ENCODE data around the gene NPL.

Gene NPL

DNA sequence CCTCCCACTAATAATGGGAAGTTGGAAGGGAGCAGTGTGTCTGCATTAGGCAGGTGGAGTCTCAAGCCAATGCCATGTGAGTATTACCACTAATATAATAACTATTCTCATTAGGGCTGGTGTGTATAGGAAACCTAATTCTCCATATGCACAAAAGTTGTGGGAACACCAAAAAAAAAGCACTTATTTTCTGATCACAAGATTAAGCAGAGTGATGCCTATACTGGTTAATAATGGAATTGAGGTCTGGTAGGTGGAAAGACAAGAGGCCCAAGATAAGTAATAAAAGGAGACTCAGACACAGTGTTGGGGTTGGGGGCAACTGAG is 7.0 kb upstream of the NPL start:
- H3K27me3 ChIP-seq (ENCODE audit: insufficient read depth, low read length, poor library complexity) = no peaks in the 10 kb centered on the region
- ATAC-seq (ENCODE audit: insufficient read depth, low read depth) (no peak), DNase-seq (no peak)
- H3K36me3 ChIP-seq (ENCODE audit: insufficient read depth, low read length) = no peaks in the 10 kb centered on the region
- no peak overlapping the region for H2AFZ ChIP-seq (ENCODE audit: low read depth, low read length)
- H4K20me1 ChIP-seq (ENCODE audit: insufficient read depth, low read length) = no peaks in the 10 kb centered on the region
- H3K79me2 ChIP-seq (ENCODE audit: insufficient read depth, low read length) = no peaks in the 10 kb centered on the region
- H3K9me3 ChIP-seq (ENCODE audit: insufficient read depth, low read length, severe bottlenecking) = no peaks in the 10 kb centered on the region
- no peak overlapping the region for H3K9ac ChIP-seq (ENCODE audit: low read depth, low read length)
- H3K4me3 ChIP-seq (ENCODE audit: low read depth in 1 of 2, low read length in 2 of 2) = no peak overlapping the region
- H3K4me2 ChIP-seq (ENCODE audit: insufficient read depth, low read length) = no peak overlapping the region
- H3K27ac ChIP-seq (ENCODE audit: low read length) = no peak overlapping the region
- TF ChIP-seq EZH2 (IDR thresholded peaks at IDR 0.05; ENCODE audit: borderline replicate concordance, low read depth, low read length, severe bottlenecking) = no peak
- TF ChIP-seq, protein P1, sequence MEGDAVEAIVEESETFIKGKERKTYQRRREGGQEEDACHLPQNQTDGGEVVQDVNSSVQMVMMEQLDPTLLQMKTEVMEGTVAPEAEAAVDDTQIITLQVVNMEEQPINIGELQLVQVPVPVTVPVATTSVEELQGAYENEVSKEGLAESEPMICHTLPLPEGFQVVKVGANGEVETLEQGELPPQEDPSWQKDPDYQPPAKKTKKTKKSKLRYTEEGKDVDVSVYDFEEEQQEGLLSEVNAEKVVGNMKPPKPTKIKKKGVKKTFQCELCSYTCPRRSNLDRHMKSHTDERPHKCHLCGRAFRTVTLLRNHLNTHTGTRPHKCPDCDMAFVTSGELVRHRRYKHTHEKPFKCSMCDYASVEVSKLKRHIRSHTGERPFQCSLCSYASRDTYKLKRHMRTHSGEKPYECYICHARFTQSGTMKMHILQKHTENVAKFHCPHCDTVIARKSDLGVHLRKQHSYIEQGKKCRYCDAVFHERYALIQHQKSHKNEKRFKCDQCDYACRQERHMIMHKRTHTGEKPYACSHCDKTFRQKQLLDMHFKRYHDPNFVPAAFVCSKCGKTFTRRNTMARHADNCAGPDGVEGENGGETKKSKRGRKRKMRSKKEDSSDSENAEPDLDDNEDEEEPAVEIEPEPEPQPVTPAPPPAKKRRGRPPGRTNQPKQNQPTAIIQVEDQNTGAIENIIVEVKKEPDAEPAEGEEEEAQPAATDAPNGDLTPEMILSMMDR (IDR thresholded peaks at IDR 0.05; ENCODE audit: borderline replicate concordance, extremely low read depth, low read length, poor library complexity, severe bottlenecking) = no peak
- peaks cover 12% of the 10 kb centered on the region for H3K4me1 ChIP-seq (ENCODE audit: insufficient read depth, low read length)

DNA sequence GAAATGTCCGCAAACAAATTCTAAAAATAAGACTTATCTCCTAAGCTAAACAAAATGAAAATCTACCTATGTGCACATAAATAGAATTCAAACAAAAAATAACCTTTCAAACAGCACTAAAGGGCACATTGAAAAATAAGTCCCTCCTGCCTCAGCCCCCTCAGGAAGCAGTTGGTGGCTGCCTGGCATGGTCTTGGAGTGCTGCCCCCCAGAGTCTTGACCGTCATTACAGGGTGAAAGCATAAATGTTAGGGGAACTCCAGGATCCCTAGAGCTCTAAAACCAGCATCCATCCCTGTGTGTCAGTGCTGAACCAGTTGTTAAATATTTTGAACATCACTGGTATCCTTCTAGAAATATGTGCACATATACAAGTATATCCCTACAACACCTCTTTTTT is 6.5 kb upstream of the NPL start:
- TF ChIP-seq, protein P1 (IDR thresholded peaks at IDR 0.05; ENCODE audit: borderline replicate concordance, extremely low read depth, low read length, poor library complexity, severe bottlenecking) = no peak
- no peak for TF ChIP-seq EZH2 (IDR thresholded peaks at IDR 0.05; ENCODE audit: borderline replicate concordance, low read depth, low read length, severe bottlenecking)
- H3K4me2 ChIP-seq (ENCODE audit: insufficient read depth, low read length) = no peak overlapping the region
- no peaks in the 10 kb centered on the region for H3K36me3 ChIP-seq (ENCODE audit: insufficient read depth, low read length)
- H3K4me3 ChIP-seq (ENCODE audit: low read depth in 1 of 2, low read length in 2 of 2) = no peak overlapping the region
- H3K27me3 ChIP-seq (ENCODE audit: insufficient read depth, low read length, poor library complexity) = no peaks in the 10 kb centered on the region
- H3K79me2 ChIP-seq (ENCODE audit: insufficient read depth, low read length) = no peaks in the 10 kb centered on the region
- DNase-seq (no peak), ATAC-seq (ENCODE audit: insufficient read depth, low read depth) (no peak)
- no peak overlapping the region for H3K9ac ChIP-seq (ENCODE audit: low read depth, low read length)
- H2AFZ ChIP-seq (ENCODE audit: low read depth, low read length) = no peak overlapping the region
- no peak overlapping the region for H3K27ac ChIP-seq (ENCODE audit: low read length)
- H4K20me1 ChIP-seq (ENCODE audit: insufficient read depth, low read length) = no peaks in the 10 kb centered on the region
- H3K9me3 ChIP-seq (ENCODE audit: insufficient read depth, low read length, severe bottlenecking) = no peaks in the 10 kb centered on the region
- H3K4me1 ChIP-seq (ENCODE audit: insufficient read depth, low read length) = peaks cover 12% of the 10 kb centered on the region

DNA sequence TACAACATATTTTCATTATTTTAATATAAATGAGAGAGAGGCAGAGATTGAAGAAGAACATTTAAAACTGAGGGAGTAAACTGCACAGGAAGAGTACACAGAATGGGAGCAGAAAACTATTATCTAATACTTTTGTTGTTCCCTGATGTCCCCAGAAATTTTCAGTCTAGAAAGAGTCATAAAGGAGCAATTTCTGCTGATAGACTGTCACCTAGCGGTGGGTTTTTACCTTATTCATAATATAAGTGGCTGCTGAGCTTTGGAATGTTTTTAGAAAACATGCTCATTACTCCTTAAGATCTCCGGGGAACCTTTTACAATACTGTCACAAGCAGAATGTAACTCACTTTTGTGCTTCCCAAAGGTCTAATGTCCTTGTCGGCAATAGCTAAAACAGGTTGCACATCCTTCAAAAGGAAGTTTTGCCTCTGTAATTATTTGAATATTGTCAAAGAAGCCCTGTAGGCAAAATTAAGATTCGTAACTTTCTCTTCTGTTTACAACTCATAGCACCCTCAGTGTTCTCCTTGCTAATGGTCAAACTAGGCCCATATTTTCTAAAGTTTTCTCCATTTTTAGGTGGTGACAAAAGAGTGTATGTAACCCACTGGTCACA is 4.9 kb upstream of the NPL start:
- no peaks in the 10 kb centered on the region for H4K20me1 ChIP-seq (ENCODE audit: insufficient read depth, low read length)
- H3K9ac ChIP-seq (ENCODE audit: low read depth, low read length) = no peak overlapping the region
- H3K27me3 ChIP-seq (ENCODE audit: insufficient read depth, low read length, poor library complexity) = peaks cover 11% of the 10 kb centered on the region
- H2AFZ ChIP-seq (ENCODE audit: low read depth, low read length) = no peak overlapping the region
- TF ChIP-seq, protein P1 (IDR thresholded peaks at IDR 0.05; ENCODE audit: borderline replicate concordance, extremely low read depth, low read length, poor library complexity, severe bottlenecking) = peak; percentile 80
- TF ChIP-seq EZH2 (IDR thresholded peaks at IDR 0.05; ENCODE audit: borderline replicate concordance, low read depth, low read length, severe bottlenecking) = no peak
- ATAC-seq (ENCODE audit: insufficient read depth, low read depth) (peak; percentile 28; the same call in 1 of the 3 replicates), DNase-seq (peak; percentile 16)
- no peaks in the 10 kb centered on the region for H3K9me3 ChIP-seq (ENCODE audit: insufficient read depth, low read length, severe bottlenecking)
- H3K36me3 ChIP-seq (ENCODE audit: insufficient read depth, low read length) = no peaks in the 10 kb centered on the region
- no peak overlapping the region for H3K4me2 ChIP-seq (ENCODE audit: insufficient read depth, low read length)
- H3K4me1 ChIP-seq (ENCODE audit: insufficient read depth, low read length) = peaks cover 22% of the 10 kb centered on the region
- no peak overlapping the region for H3K27ac ChIP-seq (ENCODE audit: low read length)
- no peaks in the 10 kb centered on the region for H3K79me2 ChIP-seq (ENCODE audit: insufficient read depth, low read length)
- H3K4me3 ChIP-seq (ENCODE audit: low read depth in 1 of 2, low read length in 2 of 2) = no peak overlapping the region
